IPS-NIHi11 (cell line): Measurements from ENCODE around the gene FGD6.
"Not testable (repeated sequence)": the region's sequence is repeated elsewhere in the genome, so short reads cannot be mapped to it uniquely, and the experiment has no call there.

Experiments
- DNase-seq: peaks from one replicate; pipeline ENCODE4 v3.0.0; 2012; ENCODE audit warnings: mixed read lengths, low spot score

The FGD6 gene

GRCh38 chr12:95126076-95126475, 91.2 kb downstream of the FGD6 start:
- no peak for DNase-seq

GRCh38 chr12:95124106-95124505, 93.2 kb downstream of the FGD6 start:
- no peak for DNase-seq

GRCh38 chr12:95118788-95119179, 98.5 kb downstream of the FGD6 start:
- no peak for DNase-seq

- no peak for DNase-seq
These were observed 99.0 kb downstream of the FGD6 start for GRCh38 chr12:95118138-95118787.

GRCh38 chr12:95117178-95117599, 100.1 kb downstream of the FGD6 start:
- DNase-seq, result peak; percentile 56

GRCh38 chr12:95116773-95117172, 100.5 kb downstream of the FGD6 start:
- DNase-seq, result peak; percentile 20

GRCh38 chr12:95116341-95116740, 100.9 kb downstream of the FGD6 start:
- no peak for DNase-seq

GRCh38 chr12:95115641-95116040, 101.6 kb downstream of the FGD6 start:
- no peak for DNase-seq

GRCh38 chr12:95114766-95115405, 102.4 kb downstream of the FGD6 start:
- DNase-seq, result no peak

GRCh38 chr12:95107362-95107761, 109.9 kb downstream of the FGD6 start:
- no peak for DNase-seq

- no peak for DNase-seq
These were observed 111.7 kb downstream of the FGD6 start for GRCh38 chr12:95105540-95105939.

- DNase-seq, result no peak
These were observed 112.3 kb downstream of the FGD6 start for GRCh38 chr12:95104919-95105452.

- DNase-seq, result peak; percentile 26
These were observed 114.2 kb downstream of the FGD6 start for GRCh38 chr12:95102916-95103671.

GRCh38 chr12:95101957-95102356, 115.3 kb downstream of the FGD6 start:
- not testable (repeated sequence) for DNase-seq

GRCh38 chr12:95100264-95101190, 116.7 kb downstream of the FGD6 start:
- DNase-seq, result no peak

- no peak for DNase-seq
These were observed 117.9 kb downstream of the FGD6 start for GRCh38 chr12:95099270-95099790.

- DNase-seq, result no peak
These were observed 120.4 kb downstream of the FGD6 start for GRCh38 chr12:95096852-95097251.

GRCh38 chr12:95096378-95096777, 120.9 kb downstream of the FGD6 start:
- no peak for DNase-seq

- not testable (repeated sequence) for DNase-seq
These were observed 121.4 kb downstream of the FGD6 start for GRCh38 chr12:95095866-95096265.

GRCh38 chr12:95089462-95089861, 127.8 kb downstream of the FGD6 start:
- DNase-seq, result no peak

GRCh38 chr12:95088379-95088778, 128.9 kb downstream of the FGD6 start:
- no peak for DNase-seq

GRCh38 chr12:95085612-95086011, 131.7 kb downstream of the FGD6 start:
- DNase-seq, result no peak
